ENCODE results near the gene PELI2. TPM values are rescaled to one million over a fixed set of nuclear protein-coding genes. Genes with fewer than 3 reads are reported as not detected.
A peak's percentile ranks its signal among the peaks of the same experiment; 100 is the strongest.

PELI2 gene
- total RNA-seq, 2 donors from 2014 or later: 2.0 to 3.2 TPM

GRCh38 chr14:56199095-56199981 is 81.1 kb downstream of the PELI2 start:
- Mint-ChIP-seq H3K36me3 (no peaks in the 10 kb centered on the region), H3K27ac (no peak overlapping the region), H3K9me3 (no peaks in the 10 kb centered on the region)
- DNase-seq (ENCODE audit: low spot score in 2 of 2): no peak
- no peak for ATAC-seq

DNA sequence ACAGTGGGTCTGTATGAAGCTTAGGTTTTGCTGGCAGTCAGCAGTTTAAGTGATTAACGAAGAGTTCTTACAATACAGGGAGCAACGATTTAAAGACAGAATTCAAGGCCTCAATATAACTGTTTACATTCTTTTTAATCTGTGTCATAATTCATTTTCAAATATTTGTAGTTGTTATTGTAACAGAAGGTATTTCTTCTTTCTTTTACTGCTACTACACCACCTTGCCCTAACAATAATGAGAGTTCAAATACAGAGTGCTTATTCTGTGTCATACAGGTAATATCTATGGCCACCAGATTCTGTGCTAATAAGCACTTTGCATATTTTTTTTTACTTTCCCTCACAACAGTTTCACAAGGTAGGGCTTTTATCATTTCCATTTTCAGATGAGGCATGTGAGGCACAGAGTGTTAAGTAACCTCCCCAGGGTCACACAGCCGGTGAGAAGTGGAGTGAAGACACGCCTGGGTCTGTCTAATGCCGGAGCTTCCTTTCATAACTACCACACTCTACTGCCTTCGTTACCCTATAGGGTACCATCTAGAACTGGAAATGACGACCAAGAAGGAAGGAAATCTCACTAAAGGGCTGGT is 81.9 kb downstream of the PELI2 start:
- Mint-ChIP-seq H3K9me3 (no peaks in the 10 kb centered on the region), H3K36me3 (no peaks in the 10 kb centered on the region), H3K27ac (no peak overlapping the region)
- no peak for DNase-seq (ENCODE audit: low spot score in 2 of 2)
- ATAC-seq: no peak

- ATAC-seq (peak; percentile 54 to 93), DNase-seq (ENCODE audit: low spot score in 2 of 2) (peak in 1 of 2 donors; percentile 11)
- no peaks in the 10 kb centered on the region for H3K36me3 Mint-ChIP-seq
- peak overlapping the region in 1 of 2 donors; percentile 69 for H3K27ac Mint-ChIP-seq
- H3K9me3 Mint-ChIP-seq: no peaks in the 10 kb centered on the region
Measured at GRCh38 chr14:56202256-56202655, 84.0 kb downstream of the PELI2 start.

- Mint-ChIP-seq H3K9me3 (no peaks in the 10 kb centered on the region), H3K36me3 (no peaks in the 10 kb centered on the region), H3K27ac (no peak overlapping the region)
- DNase-seq (ENCODE audit: low spot score in 2 of 2) (no peak), ATAC-seq (no peak)
Measured at GRCh38 chr14:56205881-56206280, 87.7 kb downstream of the PELI2 start.

GRCh38 chr14:56206596-56206995 is 88.4 kb downstream of the PELI2 start:
- Mint-ChIP-seq H3K27ac (no peak overlapping the region), H3K36me3 (no peaks in the 10 kb centered on the region), H3K9me3 (no peaks in the 10 kb centered on the region)
- DNase-seq (ENCODE audit: low spot score in 2 of 2) (no peak), ATAC-seq (no peak)

GRCh38 chr14:56207626-56208292 is 89.5 kb downstream of the PELI2 start:
- no peak for DNase-seq (ENCODE audit: low spot score in 2 of 2)
- no peaks in the 10 kb centered on the region for H3K36me3 Mint-ChIP-seq
- no peak for ATAC-seq
- H3K9me3 Mint-ChIP-seq: no peaks in the 10 kb centered on the region
- H3K27ac Mint-ChIP-seq: no peak overlapping the region

DNA sequence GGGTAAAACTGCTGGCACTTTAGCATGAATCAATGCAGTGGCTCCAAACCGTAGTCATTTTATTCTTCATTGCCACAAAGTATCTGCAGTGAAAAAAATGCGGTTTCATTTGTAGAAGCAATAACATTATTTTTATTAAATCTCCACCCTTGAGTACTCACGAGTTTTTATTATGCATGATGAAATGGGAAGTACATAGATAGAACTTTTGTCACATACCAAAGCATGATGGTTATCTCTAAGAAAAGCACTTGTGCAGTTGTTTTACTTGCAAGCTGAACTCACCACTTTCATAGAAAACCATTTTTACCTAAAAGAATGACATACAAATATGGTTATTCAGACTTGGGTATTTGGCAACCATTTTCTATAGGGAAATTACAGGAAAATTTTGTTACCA is 90.3 kb downstream of the PELI2 start:
- ATAC-seq (no peak), DNase-seq (ENCODE audit: low spot score in 2 of 2) (no peak)
- H3K27ac Mint-ChIP-seq: no peak overlapping the region
- H3K36me3 Mint-ChIP-seq: no peaks in the 10 kb centered on the region
- H3K9me3 Mint-ChIP-seq: no peaks in the 10 kb centered on the region

DNA sequence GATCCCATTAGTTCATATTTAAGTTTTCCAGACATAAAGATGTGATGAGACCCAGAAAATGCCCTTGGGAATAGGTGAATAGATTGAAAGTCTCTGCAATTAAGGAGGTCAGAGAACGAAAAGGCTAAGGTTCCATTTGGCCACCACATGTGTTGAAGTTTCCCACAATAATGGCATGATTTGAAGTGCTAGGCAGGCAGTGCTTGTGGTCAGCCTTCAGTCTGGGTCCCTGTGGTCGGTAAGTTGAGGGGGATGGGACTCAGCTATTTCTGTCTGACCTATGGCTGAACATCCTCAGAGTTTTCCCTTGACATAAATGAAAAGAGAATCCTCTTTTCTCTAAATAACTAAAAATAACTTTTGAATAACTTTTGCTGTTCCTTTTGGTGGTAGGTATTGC is 92.4 kb downstream of the PELI2 start:
- no peaks in the 10 kb centered on the region for H3K36me3 Mint-ChIP-seq
- ATAC-seq: no peak
- no peak overlapping the region for H3K27ac Mint-ChIP-seq
- no peak for DNase-seq (ENCODE audit: low spot score in 2 of 2)
- no peaks in the 10 kb centered on the region for H3K9me3 Mint-ChIP-seq

DNA sequence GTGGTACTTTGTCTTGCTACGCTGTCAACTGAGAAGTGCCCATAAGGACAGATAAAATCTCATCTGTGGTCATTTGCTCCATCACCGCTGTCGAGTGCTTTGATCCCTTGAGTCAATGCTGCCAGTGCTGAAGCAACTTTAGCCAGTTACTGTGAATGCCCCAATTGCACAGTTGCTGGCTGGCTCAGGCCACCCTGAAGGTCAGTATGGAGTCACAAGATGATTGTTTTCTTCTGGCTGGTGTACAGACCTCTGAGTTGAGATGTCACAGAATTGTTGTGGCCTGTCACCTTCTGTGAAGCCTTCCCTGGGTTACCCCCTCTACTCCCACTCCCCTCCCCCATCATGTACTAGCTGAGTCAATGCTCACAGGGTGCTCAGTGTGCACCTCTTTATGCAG is 92.9 kb downstream of the PELI2 start:
- H3K27ac Mint-ChIP-seq: no peak overlapping the region
- ATAC-seq (no peak), DNase-seq (ENCODE audit: low spot score in 2 of 2) (no peak)
- no peaks in the 10 kb centered on the region for H3K36me3 Mint-ChIP-seq
- H3K9me3 Mint-ChIP-seq: no peaks in the 10 kb centered on the region

- H3K36me3 Mint-ChIP-seq: no peaks in the 10 kb centered on the region
- DNase-seq (ENCODE audit: low spot score in 2 of 2): no peak
- no peak for ATAC-seq
- H3K27ac Mint-ChIP-seq: no peak overlapping the region
- no peaks in the 10 kb centered on the region for H3K9me3 Mint-ChIP-seq
Measured at GRCh38 chr14:56211844-56212243, 93.6 kb downstream of the PELI2 start.

DNA sequence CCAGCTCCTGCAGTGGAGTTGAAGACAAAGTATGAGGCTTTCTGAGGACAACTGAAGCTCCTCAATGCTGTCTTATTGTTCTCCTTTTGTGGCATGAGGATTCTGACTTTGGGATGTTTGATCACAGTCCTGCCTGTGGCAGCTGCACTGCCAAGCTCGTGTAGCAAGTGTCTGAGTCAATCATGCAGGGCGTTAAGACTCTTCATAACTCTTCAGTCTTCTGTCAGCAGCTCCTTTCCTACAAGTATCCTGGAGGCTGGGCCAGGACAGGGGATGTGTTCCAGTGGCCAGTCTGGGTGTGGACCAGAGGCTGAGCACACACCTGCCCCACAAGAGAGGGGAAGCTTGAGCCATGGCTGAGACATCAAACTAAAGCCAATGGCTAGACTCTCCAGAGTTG is 94.3 kb downstream of the PELI2 start:
- no peak for ATAC-seq
- H3K36me3 Mint-ChIP-seq: no peaks in the 10 kb centered on the region
- no peak overlapping the region for H3K27ac Mint-ChIP-seq
- no peaks in the 10 kb centered on the region for H3K9me3 Mint-ChIP-seq
- no peak for DNase-seq (ENCODE audit: low spot score in 2 of 2)

DNA sequence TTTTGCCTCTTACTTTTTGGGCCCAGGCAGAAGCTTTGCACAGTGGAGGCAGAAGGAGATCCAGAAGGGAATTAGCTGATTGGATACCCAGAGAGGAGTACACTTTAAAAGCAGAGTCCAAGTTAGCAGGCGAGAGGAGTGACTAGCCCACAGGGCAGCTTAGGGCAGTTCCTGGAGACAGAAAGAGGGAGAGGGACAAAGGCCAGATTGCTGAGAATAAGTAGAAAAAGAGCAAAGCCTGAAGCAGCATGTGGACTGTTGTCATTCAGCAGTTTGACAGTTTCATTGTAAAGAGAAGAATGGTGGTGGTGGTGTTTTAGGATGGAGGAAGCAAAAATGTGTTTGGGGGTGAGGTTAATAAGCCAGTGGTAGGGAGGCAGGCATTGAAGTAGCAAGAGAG is 95.1 kb downstream of the PELI2 start:
- ATAC-seq (no peak), DNase-seq (ENCODE audit: low spot score in 2 of 2) (no peak)
- Mint-ChIP-seq H3K27ac (no peak overlapping the region), H3K9me3 (no peaks in the 10 kb centered on the region), H3K36me3 (no peaks in the 10 kb centered on the region)

GRCh38 chr14:56215180-56215579 is 97.0 kb downstream of the PELI2 start:
- H3K9me3 Mint-ChIP-seq: no peaks in the 10 kb centered on the region
- ATAC-seq (no peak), DNase-seq (ENCODE audit: low spot score in 2 of 2) (no peak)
- H3K27ac Mint-ChIP-seq: no peak overlapping the region
- H3K36me3 Mint-ChIP-seq: no peaks in the 10 kb centered on the region

- H3K36me3 Mint-ChIP-seq: no peaks in the 10 kb centered on the region
- no peak for DNase-seq (ENCODE audit: low spot score in 2 of 2)
- H3K27ac Mint-ChIP-seq: no peak overlapping the region
- ATAC-seq: peak in 1 of 2 donors; percentile 13
- H3K9me3 Mint-ChIP-seq: no peaks in the 10 kb centered on the region
Measured at GRCh38 chr14:56216626-56217379, 98.6 kb downstream of the PELI2 start.

DNA sequence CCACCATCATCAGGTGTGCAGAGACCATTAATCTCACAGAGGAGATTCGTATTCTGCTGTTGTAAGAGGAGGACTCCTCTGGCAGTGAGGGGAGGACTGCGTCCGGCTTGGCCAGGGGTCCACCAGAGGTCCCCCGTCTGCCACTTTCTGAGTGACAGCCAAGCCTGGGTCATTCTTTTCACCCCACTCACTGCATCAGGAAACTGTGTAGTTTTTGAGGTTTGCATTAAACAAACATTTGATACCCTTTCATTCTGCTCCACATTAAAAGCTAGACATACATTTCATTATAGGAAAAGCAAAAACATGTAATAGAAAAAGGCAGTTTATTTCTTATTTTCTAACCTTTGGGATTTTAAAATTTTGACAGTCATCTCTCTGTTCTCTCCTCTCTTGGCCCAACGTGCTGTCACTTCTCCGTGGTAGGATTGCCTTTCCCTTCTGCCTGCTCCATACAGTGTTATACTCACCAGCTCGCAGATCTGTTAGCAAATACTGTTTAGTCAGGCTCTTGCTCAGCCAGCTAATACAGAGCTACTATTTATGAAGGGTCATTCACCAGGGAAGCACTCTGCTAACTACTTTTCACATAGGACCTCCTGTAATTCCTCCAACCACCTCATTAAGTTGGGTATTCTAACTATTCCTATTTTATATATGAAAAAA is 99.3 kb downstream of the PELI2 start:
- ATAC-seq (no peak), DNase-seq (ENCODE audit: low spot score in 2 of 2) (no peak)
- Mint-ChIP-seq H3K9me3 (no peaks in the 10 kb centered on the region), H3K36me3 (no peaks in the 10 kb centered on the region), H3K27ac (no peak overlapping the region)

GRCh38 chr14:56219666-56220413 is 101.6 kb downstream of the PELI2 start:
- no peak for DNase-seq (ENCODE audit: low spot score in 2 of 2)
- Mint-ChIP-seq H3K9me3 (no peaks in the 10 kb centered on the region), H3K36me3 (peaks cover 0 to under 1% of the 10 kb centered on the region in 2 donors), H3K27ac (no peak overlapping the region)
- ATAC-seq: no peak
